Measurements from ENCODE around the gene METTL21C.

Gene METTL21C

GRCh38 chr13:102657630-102658029 is 37.2 kb downstream of the METTL21C start:
- no peak for DNase-seq

GRCh38 chr13:102654756-102655155 is 40.1 kb downstream of the METTL21C start:
- no peak for DNase-seq

GRCh38 chr13:102651892-102652291 is 43.0 kb downstream of the METTL21C start:
- no peak for DNase-seq

- DNase-seq = no peak
Measured at GRCh38 chr13:102651392-102651791, 43.5 kb downstream of the METTL21C start.

- DNase-seq = no peak
Measured at GRCh38 chr13:102650444-102650843, 44.4 kb downstream of the METTL21C start.

GRCh38 chr13:102648046-102648445 is 46.8 kb downstream of the METTL21C start:
- DNase-seq = no peak

- DNase-seq = no peak
Measured at GRCh38 chr13:102645701-102646100, 49.1 kb downstream of the METTL21C start.

- no peak for DNase-seq
Measured at GRCh38 chr13:102643656-102644055, 51.2 kb downstream of the METTL21C start.

GRCh38 chr13:102642475-102642874 is 52.4 kb downstream of the METTL21C start:
- peak; percentile 0 for DNase-seq

- no peak for DNase-seq
Measured at GRCh38 chr13:102642029-102642428, 52.8 kb downstream of the METTL21C start.

GRCh38 chr13:102638741-102639140 is 56.1 kb downstream of the METTL21C start:
- DNase-seq = no peak

Measured in NCI-H2029 treated with DMSO at 0.1 percent for 48 hours (cell line).